ENCODE data around the gene TUBA1A.

Gene TUBA1A

DNA sequence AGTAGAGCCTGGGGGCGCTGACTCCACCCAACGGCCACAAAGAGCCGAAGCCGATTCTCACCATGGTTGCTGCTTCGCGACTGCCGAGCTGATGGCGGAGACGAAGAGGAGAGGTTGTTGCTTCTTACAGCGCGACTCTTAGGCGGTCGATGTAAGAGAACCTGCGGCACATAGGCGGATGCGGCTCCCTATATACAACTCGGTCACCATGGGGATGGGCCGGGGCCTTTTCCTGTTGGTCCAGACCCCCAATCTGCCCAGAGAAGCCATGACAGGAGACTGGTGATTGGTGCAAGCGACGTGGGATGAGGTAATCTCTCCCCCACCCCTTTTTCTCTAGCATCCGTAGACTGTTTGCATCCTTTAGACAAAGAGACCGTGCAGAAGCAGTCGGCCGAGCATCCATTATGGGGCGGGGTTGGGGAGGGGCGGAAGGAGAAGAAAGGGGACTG lies at the start of gene TUBA1A (continued):
- TF ChIP-seq, protein P1, sequence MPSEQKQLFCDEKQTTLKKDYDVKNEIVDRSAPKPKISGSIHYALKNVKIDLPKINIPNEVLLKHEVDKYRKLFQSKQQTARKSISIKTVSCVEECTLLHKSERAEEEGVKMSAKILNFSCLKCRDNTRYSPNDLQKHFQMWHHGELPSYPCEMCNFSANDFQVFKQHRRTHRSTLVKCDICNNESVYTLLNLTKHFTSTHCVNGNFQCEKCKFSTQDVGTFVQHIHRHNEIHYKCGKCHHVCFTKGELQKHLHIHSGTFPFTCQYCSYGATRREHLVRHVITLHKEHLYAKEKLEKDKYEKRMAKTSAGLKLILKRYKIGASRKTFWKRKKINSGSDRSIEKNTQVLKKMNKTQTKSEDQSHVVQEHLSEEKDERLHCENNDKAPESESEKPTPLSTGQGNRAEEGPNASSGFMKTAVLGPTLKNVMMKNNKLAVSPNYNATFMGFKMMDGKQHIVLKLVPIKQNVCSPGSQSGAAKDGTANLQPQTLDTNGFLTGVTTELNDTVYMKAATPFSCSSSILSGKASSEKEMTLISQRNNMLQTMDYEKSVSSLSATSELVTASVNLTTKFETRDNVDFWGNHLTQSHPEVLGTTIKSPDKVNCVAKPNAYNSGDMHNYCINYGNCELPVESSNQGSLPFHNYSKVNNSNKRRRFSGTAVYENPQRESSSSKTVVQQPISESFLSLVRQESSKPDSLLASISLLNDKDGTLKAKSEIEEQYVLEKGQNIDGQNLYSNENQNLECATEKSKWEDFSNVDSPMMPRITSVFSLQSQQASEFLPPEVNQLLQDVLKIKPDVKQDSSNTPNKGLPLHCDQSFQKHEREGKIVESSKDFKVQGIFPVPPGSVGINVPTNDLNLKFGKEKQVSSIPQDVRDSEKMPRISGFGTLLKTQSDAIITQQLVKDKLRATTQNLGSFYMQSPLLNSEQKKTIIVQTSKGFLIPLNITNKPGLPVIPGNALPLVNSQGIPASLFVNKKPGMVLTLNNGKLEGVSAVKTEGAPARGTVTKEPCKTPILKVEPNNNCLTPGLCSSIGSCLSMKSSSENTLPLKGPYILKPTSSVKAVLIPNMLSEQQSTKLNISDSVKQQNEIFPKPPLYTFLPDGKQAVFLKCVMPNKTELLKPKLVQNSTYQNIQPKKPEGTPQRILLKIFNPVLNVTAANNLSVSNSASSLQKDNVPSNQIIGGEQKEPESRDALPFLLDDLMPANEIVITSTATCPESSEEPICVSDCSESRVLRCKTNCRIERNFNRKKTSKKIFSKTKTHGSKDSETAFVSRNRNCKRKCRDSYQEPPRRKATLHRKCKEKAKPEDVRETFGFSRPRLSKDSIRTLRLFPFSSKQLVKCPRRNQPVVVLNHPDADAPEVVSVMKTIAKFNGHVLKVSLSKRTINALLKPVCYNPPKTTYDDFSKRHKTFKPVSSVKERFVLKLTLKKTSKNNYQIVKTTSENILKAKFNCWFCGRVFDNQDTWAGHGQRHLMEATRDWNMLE (tag by site-specific recombination; conservative IDR thresholded peaks at IDR 0.05; ENCODE audit: low read depth), result no peak
- TF ChIP-seq ZNF510 (tag by site-specific recombination; IDR thresholded peaks at IDR 0.05; ENCODE audit: insufficient replicate concordance) (no peak), ZNF404 (tag by site-specific recombination; IDR thresholded peaks at IDR 0.05) (no peak), ZNF274 (IDR thresholded peaks at IDR 0.05; ENCODE audit: low read length) (no peak), ZNF274 (tag by site-specific recombination; IDR thresholded peaks at IDR 0.05; ENCODE audit: borderline replicate concordance) (no peak), ZNF37A (tag by site-specific recombination; IDR thresholded peaks at IDR 0.05) (no peak), ZBTB8A (tag by site-specific recombination; IDR thresholded peaks at IDR 0.05) (no peak; the same call in none of the 2 replicates), ZBTB17 (tag by site-specific recombination; IDR thresholded peaks at IDR 0.05) (peak; percentile 98), ZNF629 (tag by site-specific recombination; IDR thresholded peaks at IDR 0.05) (peak; percentile 48), KLF10 (tag by site-specific recombination; IDR thresholded peaks at IDR 0.05) (no peak; the same call in 1 of the 2 replicates), ZBTB49 (tag by site-specific recombination; IDR thresholded peaks at IDR 0.05; ENCODE audit: low read depth) (no peak), ZNF138 (tag by site-specific recombination; IDR thresholded peaks at IDR 0.05; ENCODE audit: borderline replicate concordance) (no peak), ZNF843 (tag by site-specific recombination; IDR thresholded peaks at IDR 0.05) (peak; percentile 24; the same call in 1 of the 2 replicates), ZBTB21 (tag by site-specific recombination; IDR thresholded peaks at IDR 0.05) (no peak), PBX3 (CRISPR knock-in tag; IDR thresholded peaks at IDR 0.05) (no peak), ZNF660 (tag by site-specific recombination; IDR thresholded peaks at IDR 0.05) (peak; percentile 65; the same call in 1 of the 2 replicates), ZBTB6 (tag by site-specific recombination; IDR thresholded peaks at IDR 0.05) (peak; percentile 94), ZNF654 (tag by site-specific recombination; IDR thresholded peaks at IDR 0.05; ENCODE audit: low read depth) (no peak), ZNF645 (tag by site-specific recombination; IDR thresholded peaks at IDR 0.05) (no peak)
- TF ChIP-seq, protein P2, sequence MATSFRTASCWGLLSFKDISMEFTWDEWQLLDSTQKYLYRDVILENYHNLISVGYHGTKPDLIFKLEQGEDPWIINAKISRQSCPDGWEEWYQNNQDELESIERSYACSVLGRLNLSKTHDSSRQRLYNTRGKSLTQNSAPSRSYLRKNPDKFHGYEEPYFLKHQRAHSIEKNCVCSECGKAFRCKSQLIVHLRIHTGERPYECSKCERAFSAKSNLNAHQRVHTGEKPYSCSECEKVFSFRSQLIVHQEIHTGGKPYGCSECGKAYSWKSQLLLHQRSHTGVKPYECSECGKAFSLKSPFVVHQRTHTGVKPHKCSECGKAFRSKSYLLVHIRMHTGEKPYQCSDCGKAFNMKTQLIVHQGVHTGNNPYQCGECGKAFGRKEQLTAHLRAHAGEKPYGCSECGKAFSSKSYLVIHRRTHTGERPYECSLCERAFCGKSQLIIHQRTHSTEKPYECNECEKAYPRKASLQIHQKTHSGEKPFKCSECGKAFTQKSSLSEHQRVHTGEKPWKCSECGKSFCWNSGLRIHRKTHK (tag by site-specific recombination; IDR thresholded peaks at IDR 0.05), result no peak
- TF ChIP-seq, protein P3, sequence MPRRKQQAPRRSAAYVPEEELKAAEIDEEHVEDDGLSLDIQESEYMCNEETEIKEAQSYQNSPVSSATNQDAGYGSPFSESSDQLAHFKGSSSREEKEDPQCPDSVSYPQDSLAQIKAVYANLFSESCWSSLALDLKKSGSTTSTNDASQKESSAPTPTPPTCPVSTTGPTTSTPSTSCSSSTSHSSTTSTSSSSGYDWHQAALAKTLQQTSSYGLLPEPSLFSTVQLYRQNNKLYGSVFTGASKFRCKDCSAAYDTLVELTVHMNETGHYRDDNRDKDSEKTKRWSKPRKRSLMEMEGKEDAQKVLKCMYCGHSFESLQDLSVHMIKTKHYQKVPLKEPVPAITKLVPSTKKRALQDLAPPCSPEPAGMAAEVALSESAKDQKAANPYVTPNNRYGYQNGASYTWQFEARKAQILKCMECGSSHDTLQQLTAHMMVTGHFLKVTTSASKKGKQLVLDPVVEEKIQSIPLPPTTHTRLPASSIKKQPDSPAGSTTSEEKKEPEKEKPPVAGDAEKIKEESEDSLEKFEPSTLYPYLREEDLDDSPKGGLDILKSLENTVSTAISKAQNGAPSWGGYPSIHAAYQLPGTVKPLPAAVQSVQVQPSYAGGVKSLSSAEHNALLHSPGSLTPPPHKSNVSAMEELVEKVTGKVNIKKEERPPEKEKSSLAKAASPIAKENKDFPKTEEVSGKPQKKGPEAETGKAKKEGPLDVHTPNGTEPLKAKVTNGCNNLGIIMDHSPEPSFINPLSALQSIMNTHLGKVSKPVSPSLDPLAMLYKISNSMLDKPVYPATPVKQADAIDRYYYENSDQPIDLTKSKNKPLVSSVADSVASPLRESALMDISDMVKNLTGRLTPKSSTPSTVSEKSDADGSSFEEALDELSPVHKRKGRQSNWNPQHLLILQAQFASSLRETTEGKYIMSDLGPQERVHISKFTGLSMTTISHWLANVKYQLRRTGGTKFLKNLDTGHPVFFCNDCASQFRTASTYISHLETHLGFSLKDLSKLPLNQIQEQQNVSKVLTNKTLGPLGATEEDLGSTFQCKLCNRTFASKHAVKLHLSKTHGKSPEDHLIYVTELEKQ (tag by site-specific recombination; IDR thresholded peaks at IDR 0.05; ENCODE audit: borderline replicate concordance), result no peak
